Bone marrow (tissue), 2 donors: ENCODE results near the gene CCDC102A.

Experiments
- DNase-seq, 2 donors: peaks; one replicate each; lab custom pipeline; 2025; lab: John Stamatoyannopoulos, UW

CCDC102A gene

GRCh38 chr16:57519796-57520360 is 16.5 kb downstream of the CCDC102A start:
- peak; percentile 30 to 36 for DNase-seq

DNA sequence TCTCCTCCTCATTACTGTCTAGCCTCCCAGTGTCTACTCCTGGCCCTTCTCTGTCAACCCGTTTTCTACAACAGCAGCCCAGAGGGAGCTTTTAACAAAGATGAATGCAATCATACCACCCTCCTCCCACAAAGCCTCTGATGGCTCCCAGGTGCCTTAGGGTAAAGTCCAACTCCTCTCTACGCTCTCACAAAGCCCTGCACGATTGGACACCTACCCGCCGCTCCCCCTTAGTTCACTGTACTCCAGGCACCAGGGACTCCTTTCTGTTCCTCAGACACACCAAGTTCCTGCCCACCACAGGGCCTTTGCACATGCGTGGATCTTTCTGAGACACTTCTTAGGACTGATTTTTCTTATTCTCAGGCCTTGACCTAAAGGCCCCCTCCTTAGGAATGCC is 17.4 kb downstream of the CCDC102A start:
- no peak for DNase-seq

DNA sequence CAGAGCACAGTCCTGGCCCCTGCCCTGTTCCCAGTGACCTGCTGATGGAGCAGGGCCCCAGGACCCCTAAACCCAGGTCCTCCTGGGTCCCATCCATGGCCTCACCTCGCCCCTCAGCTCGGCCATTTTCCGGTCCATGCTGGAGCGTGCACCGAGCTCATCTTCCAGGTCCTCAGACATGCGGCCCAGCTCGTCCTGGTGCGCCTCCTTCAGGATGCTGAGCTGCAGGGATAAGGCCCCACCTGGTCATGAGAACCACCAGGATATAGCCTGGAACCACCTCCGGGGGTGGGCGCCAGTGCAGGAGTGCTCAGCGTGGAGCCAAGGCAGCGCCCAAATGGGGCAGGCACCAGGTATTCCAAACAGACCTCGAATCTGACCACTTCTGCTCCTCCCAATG is 17.9 kb downstream of the CCDC102A start:
- DNase-seq = no peak

- no peak for DNase-seq
These were observed 18.7 kb downstream of the CCDC102A start for GRCh38 chr16:57517397-57518367.

- DNase-seq = no peak
These were observed 19.6 kb downstream of the CCDC102A start for GRCh38 chr16:57516773-57517172.

GRCh38 chr16:57516176-57516725 is 20.1 kb downstream of the CCDC102A start:
- no peak for DNase-seq

GRCh38 chr16:57514791-57515600 is 21.4 kb downstream of the CCDC102A start:
- DNase-seq = no peak

GRCh38 chr16:57514371-57514770 is 22.0 kb downstream of the CCDC102A start:
- no peak for DNase-seq

- DNase-seq = no peak
These were observed 22.8 kb downstream of the CCDC102A start for GRCh38 chr16:57513371-57514102.

- no peak for DNase-seq
These were observed 23.9 kb downstream of the CCDC102A start for GRCh38 chr16:57512296-57513001.

GRCh38 chr16:57510016-57510871 is 26.1 kb downstream of the CCDC102A start:
- no peak for DNase-seq

- DNase-seq = no peak
These were observed 27.0 kb downstream of the CCDC102A start for GRCh38 chr16:57509231-57509923.

DNA sequence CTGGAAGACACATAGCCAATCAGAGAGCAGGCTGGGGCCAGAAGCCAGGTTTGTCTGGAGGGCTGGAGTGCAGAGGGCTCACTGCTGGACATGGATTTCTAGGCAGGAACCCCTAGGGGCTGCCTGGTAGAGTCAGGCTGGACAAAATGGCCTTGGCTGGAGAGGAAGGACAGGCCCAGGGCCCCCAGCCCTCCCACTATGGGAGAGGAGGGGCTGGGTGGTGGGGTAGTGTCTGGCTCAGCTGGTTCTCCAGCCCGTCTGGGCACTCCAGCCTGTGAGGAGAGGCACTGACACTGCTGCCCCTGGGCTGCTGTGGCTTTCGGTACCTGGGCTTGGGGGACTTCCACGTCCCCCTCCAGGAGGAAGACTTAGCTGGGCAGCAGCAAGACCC is 28.3 kb downstream of the CCDC102A start:
- no peak for DNase-seq

DNA sequence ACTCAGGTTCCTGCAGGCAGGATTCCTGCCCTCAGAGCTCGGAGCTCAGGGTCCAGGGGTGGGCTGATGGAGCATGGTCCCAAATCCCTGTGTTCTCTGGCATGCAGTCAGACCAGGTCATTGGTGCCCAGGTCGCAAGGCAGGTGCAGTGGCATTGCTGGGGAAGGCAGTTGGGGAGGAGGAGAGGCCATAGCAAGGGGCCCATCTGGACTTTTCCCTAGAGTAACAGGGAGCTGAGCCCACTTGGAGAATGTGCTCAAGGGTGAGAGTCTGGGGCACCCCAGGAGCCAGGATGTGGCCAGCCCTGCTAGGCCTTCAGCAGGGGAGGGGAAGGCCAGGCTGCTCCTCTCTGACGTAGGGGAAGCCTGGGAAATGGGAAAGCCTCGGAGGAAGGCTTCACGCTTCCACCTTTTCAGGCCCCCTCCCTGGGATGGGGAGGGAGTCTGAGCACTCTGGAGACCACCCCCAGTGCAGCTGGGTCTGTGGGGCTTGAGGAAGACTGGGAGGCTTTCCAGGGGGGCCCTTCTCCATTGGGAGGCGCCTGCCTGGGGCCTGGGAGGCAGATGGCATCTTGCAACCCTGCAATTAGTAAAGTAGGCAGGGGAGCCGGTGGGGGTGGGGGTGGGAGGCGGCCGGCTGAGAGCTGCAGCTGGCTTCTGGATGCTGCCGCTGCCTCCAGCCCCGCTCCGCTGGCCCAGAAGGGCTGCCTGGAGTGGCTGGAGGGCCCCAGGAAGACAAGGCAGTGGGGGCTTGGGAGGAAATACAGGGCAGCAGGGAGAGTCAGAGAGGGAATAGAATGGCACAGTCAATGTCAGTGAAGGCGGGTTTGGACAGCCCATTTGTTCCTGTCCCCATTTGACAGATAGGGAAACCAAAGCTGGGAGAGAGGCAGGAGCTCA is 29.0 kb downstream of the CCDC102A start:
- DNase-seq = no peak

- no peak for DNase-seq
These were observed 31.2 kb downstream of the CCDC102A start for GRCh38 chr16:57505169-57505568.

GRCh38 chr16:57504491-57504890 is 31.9 kb downstream of the CCDC102A start:
- DNase-seq = no peak

DNA sequence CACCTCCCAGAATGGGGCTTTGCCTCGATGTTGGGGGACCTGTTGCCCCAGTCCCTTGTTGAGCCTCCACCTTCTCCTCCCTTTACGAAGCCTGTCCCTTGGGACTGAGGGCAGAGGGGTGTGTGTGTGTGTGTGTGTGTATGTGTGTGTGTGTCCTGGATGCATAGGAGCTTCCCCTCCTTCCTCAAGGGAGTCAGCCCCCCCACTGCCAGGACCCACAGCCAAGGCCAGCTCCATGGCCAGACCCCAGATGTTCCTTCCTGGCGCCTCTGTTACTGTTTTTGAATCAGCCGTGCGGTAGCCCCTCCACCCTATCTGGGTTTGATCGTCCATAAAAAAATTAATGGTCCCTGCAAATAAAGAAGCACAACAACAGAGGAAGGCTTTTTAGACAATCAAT is 32.4 kb downstream of the CCDC102A start:
- DNase-seq = no peak

DNA sequence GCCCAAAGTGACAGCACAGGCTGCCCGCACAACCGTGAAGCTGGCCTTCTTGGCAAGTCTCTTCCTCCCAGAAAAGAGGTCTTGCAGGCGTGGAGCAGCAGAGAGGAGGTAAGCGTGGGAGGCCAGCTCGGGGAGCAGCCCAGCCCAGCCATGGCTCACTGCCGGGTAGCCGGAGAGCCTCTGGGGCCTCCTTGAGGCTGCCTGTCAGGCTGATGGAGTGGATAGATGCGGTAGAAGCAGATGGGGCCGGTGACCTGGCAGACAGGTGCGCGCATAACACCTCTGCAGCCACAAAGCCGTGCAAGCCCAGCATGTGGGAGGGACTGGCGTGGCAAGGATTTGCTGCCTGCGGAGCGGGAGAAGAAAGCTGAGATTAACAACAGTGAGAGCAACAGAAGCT is 33.0 kb downstream of the CCDC102A start:
- DNase-seq = no peak
